HL-60/S4 treated with phorbol 12-myristate 13-acetate at 8.2 ng/mL for 4 days and 3 days (cell line): ENCODE results near the gene ANXA4.

Source experiments
- in situ Hi-C: fragments of 300-500 bp; cut with MboI; formaldehyde crosslinking; loops from 2 replicates; pipeline ENCODE4 v1.15.0; 2022; ENCODE audit warnings: low sequenced_read_pairs

Gene ANXA4

GRCh38 chr2:69774984-69775982 lies 33.3 kb downstream of the ANXA4 start:
- in situ Hi-C loops, result no loop called here

- in situ Hi-C loops, result no loop called here
Observed at GRCh38 chr2:69776886-69777785, 35.2 kb downstream of the ANXA4 start.

DNA sequence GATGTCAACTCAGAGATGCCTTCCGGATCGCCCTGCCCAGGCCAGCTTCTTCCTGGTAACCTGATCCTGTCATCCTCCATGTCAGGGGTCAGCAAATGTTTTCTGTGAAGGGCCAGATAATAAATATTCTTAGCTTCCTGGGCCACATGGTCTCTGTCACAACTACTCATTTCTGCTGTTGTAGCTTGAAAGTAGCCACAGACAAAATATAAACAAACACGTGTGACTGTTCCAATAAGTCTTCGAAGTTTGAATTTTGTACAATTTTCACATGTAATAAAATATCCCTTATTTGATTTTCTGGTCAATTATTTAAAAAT lies 35.8 kb downstream of the ANXA4 start:
- in situ Hi-C loops, result no loop called here

- in situ Hi-C loops, result no loop called here
Observed at GRCh38 chr2:69779258-69780001, 37.5 kb downstream of the ANXA4 start.

GRCh38 chr2:69780921-69781320 lies 39.0 kb downstream of the ANXA4 start:
- in situ Hi-C loops, result no loop called here

GRCh38 chr2:69781321-69782248 lies 39.7 kb downstream of the ANXA4 start:
- in situ Hi-C loops, result no loop called here

- in situ Hi-C loops, result no loop called here
Observed at GRCh38 chr2:69784228-69784627, 42.3 kb downstream of the ANXA4 start.

- in situ Hi-C loops, result no loop called here
Observed at GRCh38 chr2:69785358-69785757, 43.4 kb downstream of the ANXA4 start.

GRCh38 chr2:69786052-69786560 lies 44.2 kb downstream of the ANXA4 start:
- in situ Hi-C loops, result no loop called here

- in situ Hi-C loops, result no loop called here
Observed at GRCh38 chr2:69789175-69789721, 47.3 kb downstream of the ANXA4 start.

DNA sequence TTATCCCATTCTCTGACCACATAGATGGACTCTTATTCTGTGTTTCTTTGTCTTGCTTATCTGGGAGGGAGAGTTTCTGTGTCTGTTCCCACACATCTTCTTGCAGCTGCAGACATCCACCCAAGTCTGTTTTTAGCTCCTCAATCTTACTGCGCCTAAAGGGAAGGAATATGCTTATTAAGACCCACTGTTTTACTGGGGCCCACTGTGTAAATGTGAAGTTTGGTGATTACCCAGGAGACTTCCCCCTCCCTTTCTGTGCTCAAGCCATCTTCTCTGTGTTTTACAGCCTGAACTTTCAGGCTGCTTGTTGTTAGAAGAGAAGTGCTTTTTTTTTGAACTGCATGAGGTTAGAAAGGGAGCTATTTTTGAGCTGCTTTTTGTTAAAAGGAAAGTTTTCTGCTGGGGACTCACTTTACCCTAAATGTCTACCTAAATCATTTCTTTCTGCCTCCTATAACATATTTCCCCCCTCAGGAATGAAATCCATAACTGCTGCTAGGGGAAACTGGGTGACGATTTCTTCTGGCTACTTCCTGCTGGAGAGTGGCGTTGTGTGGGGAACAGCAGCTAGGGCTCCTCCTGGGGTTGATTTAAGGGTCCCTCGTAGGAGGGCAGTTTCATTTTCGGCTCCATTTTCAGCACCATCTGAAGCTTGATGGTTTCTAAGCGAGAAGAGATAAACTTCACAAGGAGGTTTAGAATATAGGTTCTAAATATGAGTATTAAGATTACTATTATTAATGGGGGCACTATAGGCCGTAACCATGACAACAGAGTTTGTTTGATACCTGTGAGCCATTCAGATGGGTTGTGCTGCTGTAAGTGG lies 48.1 kb downstream of the ANXA4 start:
- in situ Hi-C loops, result no loop called here

GRCh38 chr2:69790601-69790959 lies 48.6 kb downstream of the ANXA4 start:
- in situ Hi-C loops, result no loop called here

DNA sequence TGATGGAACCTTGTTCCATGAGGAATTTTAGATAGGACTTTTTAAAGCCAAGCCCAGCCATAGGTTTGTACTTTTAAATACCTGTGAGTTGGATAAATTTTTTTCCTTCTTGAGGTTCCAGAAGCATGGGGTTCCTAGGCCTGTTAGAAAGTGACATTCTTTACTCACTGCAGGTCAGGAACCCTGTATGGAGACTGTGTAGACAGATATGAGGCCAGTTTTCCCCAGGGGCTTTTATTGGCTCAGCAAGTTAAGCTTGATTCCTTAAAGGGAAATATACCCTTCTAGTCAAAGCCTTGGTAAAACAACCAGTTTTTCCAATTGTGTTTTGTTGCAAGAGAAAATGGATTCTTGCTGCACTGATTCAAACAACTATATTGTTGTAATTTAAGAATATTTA lies 49.1 kb downstream of the ANXA4 start:
- in situ Hi-C loops, result no loop called here

GRCh38 chr2:69796174-69796573 lies 54.2 kb downstream of the ANXA4 start:
- in situ Hi-C loops, result no loop called here

DNA sequence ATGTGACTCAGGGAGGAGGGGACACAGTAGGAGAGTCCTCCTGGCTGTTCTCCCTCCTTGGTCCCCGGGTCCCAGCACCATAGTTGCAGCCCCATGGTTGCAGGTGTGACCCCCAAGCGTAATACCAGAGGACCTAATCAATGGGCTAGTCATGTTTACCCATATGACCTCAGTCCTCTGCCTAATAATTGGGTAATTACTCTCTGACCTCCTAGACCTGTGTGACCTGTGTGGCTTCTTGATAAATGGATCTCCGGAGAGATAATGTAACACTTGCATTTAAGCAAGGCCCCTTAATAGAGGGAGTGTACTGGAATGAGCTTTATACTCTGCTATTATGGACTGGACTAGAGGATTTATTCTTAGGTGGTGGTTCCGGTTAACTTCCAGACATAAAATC lies 55.3 kb downstream of the ANXA4 start:
- in situ Hi-C loops, result no loop called here

DNA sequence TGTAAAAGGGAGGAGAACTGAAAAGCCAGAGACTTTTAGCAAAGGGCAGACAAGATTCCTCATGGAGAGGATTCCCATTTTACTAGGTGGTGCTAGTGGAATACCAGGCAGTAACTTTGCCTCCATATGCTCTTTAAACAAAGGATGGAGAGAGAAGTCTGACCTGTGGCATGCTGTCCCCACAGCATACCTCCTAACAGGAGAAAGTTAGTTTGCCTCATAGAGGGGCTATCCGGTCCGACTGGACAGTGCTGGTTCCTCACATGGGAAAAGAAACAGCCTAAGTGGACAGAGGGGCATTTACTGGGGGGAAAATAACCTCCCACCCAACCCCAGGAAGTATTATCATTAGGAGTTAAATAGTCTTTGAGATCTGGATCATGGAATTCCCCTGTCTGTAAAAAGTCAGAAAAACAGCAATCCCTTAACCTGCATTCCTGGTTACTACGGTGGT lies 55.9 kb downstream of the ANXA4 start:
- in situ Hi-C loops, result no loop called here

GRCh38 chr2:69798290-69798908 lies 56.5 kb downstream of the ANXA4 start:
- in situ Hi-C loops, result no loop called here

- in situ Hi-C loops, result no loop called here
Observed at GRCh38 chr2:69798909-69799526, 57.1 kb downstream of the ANXA4 start.
